Kidney epithelial cell (primary cell): Measurements from ENCODE around the gene RAPGEF3. TPM values are rescaled to one million over a fixed set of nuclear protein-coding genes. Genes with fewer than 3 reads are reported as not detected.

Source experiments
- DNase-seq: peaks from one replicate; pipeline ENCODE4 v3.0.0-alpha.2; 2010; ENCODE audit warnings: low read depth
- H3K27me3 ChIP-seq: 2 replicates; pipeline ENCODE4 v1.6.0; 2011; ENCODE audit warnings: low read length; ENCODE audit not compliant: control insufficient read depth, insufficient read depth
- H3K36me3 ChIP-seq: 2 replicates; pipeline ENCODE4 v1.5.1; 2011; ENCODE audit warnings: low read length; ENCODE audit not compliant: control insufficient read depth, insufficient read depth
- H3K4me3 ChIP-seq: 2 replicates; pipeline ENCODE4 v1.5.1; 2011; ENCODE audit warnings: low read depth, mild to moderate bottlenecking, control low read depth, low read length
- total RNA-seq: library from RNA; depleted of rRNA; stranded (reverse); fragments of >200 nt; gene quantifications from 2 replicates; pipeline ENCODE4 v1.2.3, GENCODE V29; 2015
- TF ChIP-seq, protein P1 (sequence below): IDR thresholded peaks from 2 replicates; pipeline ENCODE4 v1.5.1; 2011; ENCODE audit warnings: mild to moderate bottlenecking, moderate library complexity, low read length, control low read depth, inconsistent platforms; ENCODE audit not compliant: insufficient read depth, poor library complexity, severe bottlenecking

RAPGEF3 gene
- total RNA-seq, 1 donor from 2014 or later = 14.3 TPM

DNA sequence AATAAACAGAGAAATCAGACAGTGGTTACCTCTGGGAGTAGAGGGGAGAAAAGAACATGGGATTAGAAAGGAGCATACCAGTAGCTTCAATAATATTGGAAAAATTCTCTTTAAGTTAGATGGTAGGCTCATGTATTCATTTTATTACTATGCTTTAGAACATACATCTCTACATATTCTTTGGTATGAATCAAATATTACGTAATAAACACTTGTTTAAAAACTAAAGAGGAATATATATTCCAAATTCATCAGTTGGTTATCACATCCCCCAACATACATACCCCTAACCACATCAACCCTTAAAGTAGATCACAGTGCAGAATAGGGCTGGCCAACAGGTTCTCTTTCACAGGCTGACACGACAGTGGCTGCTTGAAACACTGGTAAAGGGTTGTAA lies 58.4 kb downstream of the RAPGEF3 start:
- TF ChIP-seq, protein P1, sequence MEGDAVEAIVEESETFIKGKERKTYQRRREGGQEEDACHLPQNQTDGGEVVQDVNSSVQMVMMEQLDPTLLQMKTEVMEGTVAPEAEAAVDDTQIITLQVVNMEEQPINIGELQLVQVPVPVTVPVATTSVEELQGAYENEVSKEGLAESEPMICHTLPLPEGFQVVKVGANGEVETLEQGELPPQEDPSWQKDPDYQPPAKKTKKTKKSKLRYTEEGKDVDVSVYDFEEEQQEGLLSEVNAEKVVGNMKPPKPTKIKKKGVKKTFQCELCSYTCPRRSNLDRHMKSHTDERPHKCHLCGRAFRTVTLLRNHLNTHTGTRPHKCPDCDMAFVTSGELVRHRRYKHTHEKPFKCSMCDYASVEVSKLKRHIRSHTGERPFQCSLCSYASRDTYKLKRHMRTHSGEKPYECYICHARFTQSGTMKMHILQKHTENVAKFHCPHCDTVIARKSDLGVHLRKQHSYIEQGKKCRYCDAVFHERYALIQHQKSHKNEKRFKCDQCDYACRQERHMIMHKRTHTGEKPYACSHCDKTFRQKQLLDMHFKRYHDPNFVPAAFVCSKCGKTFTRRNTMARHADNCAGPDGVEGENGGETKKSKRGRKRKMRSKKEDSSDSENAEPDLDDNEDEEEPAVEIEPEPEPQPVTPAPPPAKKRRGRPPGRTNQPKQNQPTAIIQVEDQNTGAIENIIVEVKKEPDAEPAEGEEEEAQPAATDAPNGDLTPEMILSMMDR = no peak
- H3K36me3 ChIP-seq = no peaks in the 10 kb centered on the region
- H3K4me3 ChIP-seq = no peak overlapping the region
- DNase-seq = no peak
- H3K27me3 ChIP-seq = no peaks in the 10 kb centered on the region

DNA sequence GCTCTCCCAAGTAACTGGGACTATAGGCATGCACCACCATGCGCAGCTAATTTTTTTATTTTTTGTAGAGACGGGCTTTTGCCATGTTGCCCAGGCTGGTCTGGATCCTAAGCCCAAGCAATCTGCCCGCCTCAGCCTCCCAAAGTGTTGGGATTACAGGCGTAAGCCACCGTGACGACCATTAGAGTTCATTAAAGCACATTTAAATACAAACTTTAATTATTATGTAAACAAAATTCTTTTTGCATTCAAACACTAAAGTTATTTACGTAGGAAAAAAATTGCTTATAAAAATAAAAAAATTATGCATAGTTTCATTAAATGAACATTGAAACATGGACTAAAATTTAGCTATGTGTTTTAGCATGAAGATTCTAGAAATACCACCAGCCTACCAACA lies 60.0 kb downstream of the RAPGEF3 start:
- Histone ChIP-seq H3K36me3 (no peaks in the 10 kb centered on the region), H3K27me3 (no peaks in the 10 kb centered on the region), H3K4me3 (no peak overlapping the region)
- no peak for DNase-seq
- TF ChIP-seq, protein P1 = no peak

DNA sequence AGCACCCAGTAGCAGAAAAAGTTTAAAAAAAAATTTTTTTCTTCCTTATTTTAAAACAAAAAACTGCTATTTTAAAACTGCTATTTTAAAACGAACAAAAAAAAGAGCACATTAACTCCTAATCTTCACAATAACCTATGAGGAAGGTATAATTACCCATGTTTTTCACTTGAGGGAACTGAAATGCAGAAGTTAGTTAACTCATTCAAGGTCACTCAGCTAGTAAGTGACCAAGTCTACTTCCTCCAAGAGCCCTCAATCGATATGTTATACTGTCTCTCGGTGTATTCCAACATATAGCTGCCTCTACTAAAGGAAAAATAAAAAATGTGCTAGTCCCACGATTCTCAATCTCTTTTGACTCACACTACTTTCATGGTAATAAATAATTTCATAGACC lies 60.6 kb downstream of the RAPGEF3 start:
- H3K27me3 ChIP-seq = no peaks in the 10 kb centered on the region
- TF ChIP-seq, protein P1 = no peak
- H3K4me3 ChIP-seq = no peak overlapping the region
- DNase-seq = no peak
- no peaks in the 10 kb centered on the region for H3K36me3 ChIP-seq

DNA sequence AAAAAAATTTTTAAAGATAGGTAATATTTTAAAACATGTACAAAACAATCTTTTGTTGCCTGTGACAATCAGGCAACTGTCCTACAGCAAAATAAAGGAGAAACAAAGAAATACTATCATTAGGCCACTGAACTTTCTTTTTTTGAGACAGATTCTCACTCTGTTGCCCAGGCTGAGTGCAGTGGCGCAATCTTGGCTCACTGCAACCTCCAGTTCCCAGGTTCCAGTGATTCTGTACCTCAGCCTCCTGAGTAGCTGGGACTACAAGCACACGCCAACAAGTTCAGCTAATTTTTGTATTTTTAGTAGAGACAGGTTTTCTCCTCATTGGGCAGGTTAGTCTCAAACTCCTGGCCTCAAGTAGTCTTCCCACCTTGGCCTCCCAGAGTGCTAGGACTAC lies 69.5 kb downstream of the RAPGEF3 start:
- Histone ChIP-seq H3K36me3 (no peaks in the 10 kb centered on the region), H3K27me3 (no peaks in the 10 kb centered on the region), H3K4me3 (no peak overlapping the region)
- DNase-seq = no peak
- TF ChIP-seq, protein P1 = no peak

DNA sequence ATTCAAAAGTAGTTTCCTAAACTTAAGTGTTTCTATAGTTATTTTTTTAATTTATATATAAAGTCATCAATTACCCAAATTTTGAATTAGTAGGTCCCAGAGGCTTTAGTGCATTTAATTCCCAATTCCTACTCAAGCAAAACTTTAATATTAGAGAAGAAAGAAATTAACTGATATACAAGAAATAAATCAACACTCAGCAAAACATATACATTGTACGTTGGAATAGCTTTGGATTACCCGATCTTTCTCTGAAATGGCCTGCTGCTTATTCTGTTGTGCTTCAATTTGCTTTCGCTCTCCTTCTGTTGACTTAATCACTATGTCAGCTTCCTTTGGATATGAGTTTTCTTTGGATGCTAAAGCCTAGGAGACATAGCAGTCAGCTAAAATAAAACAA lies 71.0 kb downstream of the RAPGEF3 start:
- no peaks in the 10 kb centered on the region for H3K27me3 ChIP-seq
- no peak overlapping the region for H3K4me3 ChIP-seq
- TF ChIP-seq, protein P1 = no peak
- no peak for DNase-seq
- no peaks in the 10 kb centered on the region for H3K36me3 ChIP-seq

DNA sequence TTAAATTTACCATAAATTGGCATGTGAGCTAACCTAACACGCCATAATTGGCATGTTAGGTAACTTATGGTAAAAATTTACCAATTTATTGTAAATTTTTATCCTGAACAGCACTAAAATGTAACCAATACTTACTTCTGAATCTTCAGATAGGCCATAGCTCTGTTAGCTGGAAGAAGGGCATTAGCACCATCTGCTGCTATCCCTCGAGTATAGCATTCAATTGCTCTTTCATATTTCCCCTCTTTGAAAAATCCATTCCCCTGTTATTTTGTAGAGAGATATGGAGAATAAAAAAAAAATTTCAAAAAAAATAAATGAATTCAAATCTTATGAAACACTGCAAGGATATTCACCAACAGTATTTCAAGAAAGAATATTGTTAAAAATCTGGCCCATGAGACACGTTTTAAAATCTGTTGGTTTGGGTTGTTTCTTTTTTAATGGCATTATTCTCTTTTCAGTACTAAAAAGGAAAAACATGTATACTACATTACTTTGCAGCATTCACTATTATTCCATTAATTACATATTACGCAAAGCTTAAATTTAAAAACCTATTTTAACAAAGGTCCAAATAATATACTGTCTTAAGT lies 71.9 kb downstream of the RAPGEF3 start:
- TF ChIP-seq, protein P1 = peak; percentile 77

More for the DNA sequence above, 71.9 kb downstream of the RAPGEF3 start:
- DNase-seq = no peak
- H3K27me3 ChIP-seq = no peaks in the 10 kb centered on the region
- no peak overlapping the region for H3K4me3 ChIP-seq
- H3K36me3 ChIP-seq = no peaks in the 10 kb centered on the region
